Keratinocyte (primary cell): Measurements from ENCODE around the gene PRKCE. TPM values are rescaled to one million over a fixed set of nuclear protein-coding genes. Genes with fewer than 3 reads are reported as not detected.

Experiments used
- DNase-seq: peaks from one replicate; pipeline ENCODE4 v3.0.0-alpha.2; 2011; ENCODE audit warnings: low read depth, missing footprints, low spot score
- FAIRE-seq: peaks from 2 replicates; lab custom pipeline; 2011; peaks lifted over from hg19 to GRCh38; lab: Jason Lieb, UNC
- H2AFZ ChIP-seq: 2 replicates; pipeline ENCODE4 v1.6.0; 2012; ENCODE audit warnings: low read length, control low read depth, inconsistent platforms; ENCODE audit not compliant: control insufficient read depth
- H3K27ac ChIP-seq: 2 replicates; pipeline ENCODE4 v1.5.1; 2011; ENCODE audit warnings: low read length; ENCODE audit not compliant: control insufficient read depth, insufficient read depth
- H3K27me3 ChIP-seq: 3 replicates; pipeline ENCODE4 v1.6.0; 2011; ENCODE audit warnings: low read length; ENCODE audit not compliant: control insufficient read depth, insufficient read depth; ENCODE audit errors: extremely low read depth
- H3K36me3 ChIP-seq, 2 experiments: 2 replicates in 1 of 2; 3 replicates in 1 of 2; pipeline ENCODE4 v1.5.1; 2011; ENCODE audit warnings: low read length in 2 of 2, mild to moderate bottlenecking in 1 of 2; ENCODE audit not compliant: control insufficient read depth in 2 of 2, insufficient read depth in 2 of 2; ENCODE audit errors: extremely low read depth in 1 of 2
- H3K4me1 ChIP-seq: 3 replicates; pipeline ENCODE4 v1.5.1; 2011; ENCODE audit warnings: low read length; ENCODE audit not compliant: control insufficient read depth, insufficient read depth; ENCODE audit errors: extremely low read depth
- H3K4me2 ChIP-seq: 3 replicates; pipeline ENCODE4 v1.6.0; 2011; ENCODE audit warnings: low read depth, low read length; ENCODE audit not compliant: control insufficient read depth, insufficient read depth; ENCODE audit errors: extremely low read depth
- H3K4me3 ChIP-seq, 3 experiments: fragments of 200-600 bp in 1 of 3; sonication (generic) in 1 of 3; 2 replicates in 2 of 3; 3 replicates in 1 of 3; pipeline ENCODE4 v1.5.1; 2011 to 2016; ENCODE audit warnings: low read length in 3 of 3, mild to moderate bottlenecking in 3 of 3, control low read depth in 2 of 3, inconsistent platforms in 1 of 3, low read depth in 1 of 3, mixed read lengths in 1 of 3, mixed run types in 1 of 3, moderate library complexity in 1 of 3; ENCODE audit not compliant: control insufficient read depth in 2 of 3, insufficient read depth in 2 of 3; ENCODE audit errors: extremely low read depth in 1 of 3
- H3K79me2 ChIP-seq: 2 replicates; pipeline ENCODE4 v1.6.0; 2012; ENCODE audit warnings: low read length; ENCODE audit not compliant: control insufficient read depth, insufficient read depth
- H3K9ac ChIP-seq: 3 replicates; pipeline ENCODE4 v1.6.0; 2011; ENCODE audit warnings: low read length; ENCODE audit not compliant: control insufficient read depth, insufficient read depth; ENCODE audit errors: extremely low read depth
- H3K9me1 ChIP-seq: 3 replicates; pipeline ENCODE4 v1.6.0; 2011; ENCODE audit warnings: low read length; ENCODE audit not compliant: control insufficient read depth, insufficient read depth; ENCODE audit errors: extremely low read depth
- H3K9me3 ChIP-seq: 2 replicates; pipeline ENCODE4 v1.5.1; 2012; ENCODE audit warnings: low read depth, low read length; ENCODE audit not compliant: control insufficient read depth
- H4K20me1 ChIP-seq: 3 replicates; pipeline ENCODE4 v1.6.0; 2011; ENCODE audit warnings: low read length; ENCODE audit not compliant: control insufficient read depth, insufficient read depth; ENCODE audit errors: extremely low read depth
- EZH2 ChIP-seq: IDR thresholded peaks from one replicate; pipeline ENCODE4 v1.6.1; 2012; ENCODE audit warnings: inconsistent platforms, mild to moderate bottlenecking, low read length, moderate library complexity
- dilution Hi-C: fragments of 300-500 bp; cut with MboI; formaldehyde crosslinking; loops from one replicate; pipeline ENCODE4 v1.7.0; 2020; ENCODE audit warnings: low sequenced_read_pairs; ENCODE audit not compliant: extremely low pct_ligation_motif_present
- polyA plus RNA-seq, 5 experiments: library from polyadenylated mRNA; depleted of rRNA in 3 of 5; stranded (reverse) in 3 of 5; stranded (forward) in 1 of 5; unstranded in 1 of 5; fragments of >200 nt; gene quantifications; 1 replicate in 1 of 5; 2 replicates in 3 of 5; 3 replicates in 1 of 5; pipeline versions ENCODE4 v1.2.1 to v1.2.3, GENCODE V29; 2011 to 2012; ENCODE audit warnings: missing spikeins in 2 of 5, low read depth in 1 of 5, low replicate concordance in 1 of 5
- TF ChIP-seq, protein P1 (sequence below), 3 experiments: IDR thresholded peaks in 1 of 3; conservative IDR thresholded peaks in 1 of 3; optimal IDR thresholded peaks in 1 of 3; 2 replicates in 2 of 3; 3 replicates in 1 of 3; pipeline versions ENCODE3 to v1.5.1; 2011; ENCODE audit warnings: low read length in 3 of 3, mild to moderate bottlenecking in 3 of 3, moderate library complexity in 2 of 3, control low read depth in 1 of 3, inconsistent platforms in 1 of 3; ENCODE audit not compliant: insufficient read depth in 2 of 3; ENCODE audit errors: extremely low read depth in 1 of 3

PRKCE gene
- polyA plus RNA-seq, 1 donor (not counting 4 experiments of a cell fraction or from before 2014, with no cell fraction given), result 2.0 TPM

DNA sequence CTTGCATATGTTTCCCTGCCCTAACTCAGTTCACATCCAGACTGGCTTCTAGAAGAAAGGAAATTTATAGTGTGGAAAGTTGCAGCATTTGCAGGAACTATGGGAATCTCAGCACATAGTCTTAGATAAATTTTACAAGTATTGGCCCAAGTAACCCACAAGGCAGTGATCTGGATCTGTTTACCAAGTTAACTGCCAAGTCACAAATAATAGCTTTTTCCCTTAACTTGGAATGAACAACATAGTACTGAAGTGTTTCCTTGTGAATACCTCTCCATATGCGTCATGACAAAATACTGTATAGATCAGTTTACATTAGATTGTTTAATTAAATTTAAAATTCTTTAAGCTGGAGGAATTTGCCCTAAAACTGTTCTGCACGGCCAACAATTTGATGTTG is 390.0 kb downstream of the PRKCE start:
- Histone ChIP-seq H3K4me1 (no peaks in the 10 kb centered on the region), H4K20me1 (no peaks in the 10 kb centered on the region), H3K79me2 (no peaks in the 10 kb centered on the region), H3K27me3 (no peaks in the 10 kb centered on the region), H3K9me1 (no peaks in the 10 kb centered on the region), H3K4me3 (no peak overlapping the region), H3K9me3 (no peaks in the 10 kb centered on the region), H3K9ac (no peak overlapping the region), H3K27ac (no peak overlapping the region), H3K4me2 (no peak overlapping the region), H2AFZ (no peak overlapping the region), H3K36me3 (no peaks in the 10 kb centered on the region)
- FAIRE-seq (no peak), DNase-seq (no peak)
- no peak for TF ChIP-seq EZH2
- TF ChIP-seq, protein P1, sequence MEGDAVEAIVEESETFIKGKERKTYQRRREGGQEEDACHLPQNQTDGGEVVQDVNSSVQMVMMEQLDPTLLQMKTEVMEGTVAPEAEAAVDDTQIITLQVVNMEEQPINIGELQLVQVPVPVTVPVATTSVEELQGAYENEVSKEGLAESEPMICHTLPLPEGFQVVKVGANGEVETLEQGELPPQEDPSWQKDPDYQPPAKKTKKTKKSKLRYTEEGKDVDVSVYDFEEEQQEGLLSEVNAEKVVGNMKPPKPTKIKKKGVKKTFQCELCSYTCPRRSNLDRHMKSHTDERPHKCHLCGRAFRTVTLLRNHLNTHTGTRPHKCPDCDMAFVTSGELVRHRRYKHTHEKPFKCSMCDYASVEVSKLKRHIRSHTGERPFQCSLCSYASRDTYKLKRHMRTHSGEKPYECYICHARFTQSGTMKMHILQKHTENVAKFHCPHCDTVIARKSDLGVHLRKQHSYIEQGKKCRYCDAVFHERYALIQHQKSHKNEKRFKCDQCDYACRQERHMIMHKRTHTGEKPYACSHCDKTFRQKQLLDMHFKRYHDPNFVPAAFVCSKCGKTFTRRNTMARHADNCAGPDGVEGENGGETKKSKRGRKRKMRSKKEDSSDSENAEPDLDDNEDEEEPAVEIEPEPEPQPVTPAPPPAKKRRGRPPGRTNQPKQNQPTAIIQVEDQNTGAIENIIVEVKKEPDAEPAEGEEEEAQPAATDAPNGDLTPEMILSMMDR (optimal IDR thresholded peaks at IDR 0.05 in 1 of 3, IDR thresholded peaks at IDR 0.05 in 1 of 3, conservative IDR thresholded peaks at IDR 0.05 in 1 of 3; ENCODE audit: extremely low read depth in 1 of 3, insufficient read depth in 2 of 3, low read length in 3 of 3), result no peak
- dilution Hi-C loops, result no loop called here

DNA sequence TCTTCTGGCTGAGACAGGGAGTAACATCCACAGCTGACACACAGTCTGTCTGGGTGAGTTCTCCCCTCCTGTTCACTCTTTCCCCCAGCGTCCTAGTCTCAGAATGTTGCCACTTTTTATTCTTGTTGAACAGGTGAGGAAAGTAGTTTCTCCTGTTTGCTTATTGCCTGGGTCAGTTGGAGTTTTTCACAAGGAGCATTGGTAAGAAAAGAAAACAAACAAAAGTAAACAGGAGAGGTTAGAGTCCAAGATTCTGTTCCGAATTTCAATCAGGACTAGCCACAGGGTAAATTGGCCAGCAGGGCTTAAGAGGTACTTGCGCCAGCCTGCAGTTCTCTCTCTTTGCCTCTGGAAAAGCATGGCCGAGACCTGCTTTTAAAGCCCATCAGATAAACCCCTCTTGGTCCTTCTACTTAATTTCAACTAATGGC is 390.7 kb downstream of the PRKCE start:
- no peak overlapping the region for H3K27ac ChIP-seq
- no peak overlapping the region for H3K4me3 ChIP-seq
- no peak for FAIRE-seq

More for the DNA sequence above, 390.7 kb downstream of the PRKCE start:
- H3K79me2 ChIP-seq, result no peaks in the 10 kb centered on the region
- no peaks in the 10 kb centered on the region for H3K9me3 ChIP-seq
- H3K27me3 ChIP-seq, result no peaks in the 10 kb centered on the region
- no peak for DNase-seq
- no peaks in the 10 kb centered on the region for H4K20me1 ChIP-seq
- H3K4me1 ChIP-seq, result no peaks in the 10 kb centered on the region
- no peak overlapping the region for H2AFZ ChIP-seq
- dilution Hi-C loops, result no loop called here
- no peaks in the 10 kb centered on the region for H3K9me1 ChIP-seq
- TF ChIP-seq, protein P1 (optimal IDR thresholded peaks at IDR 0.05 in 1 of 3, IDR thresholded peaks at IDR 0.05 in 1 of 3, conservative IDR thresholded peaks at IDR 0.05 in 1 of 3; ENCODE audit: extremely low read depth in 1 of 3, insufficient read depth in 2 of 3, low read length in 3 of 3), result no peak
- no peak for TF ChIP-seq EZH2
- H3K36me3 ChIP-seq, result no peaks in the 10 kb centered on the region
- H3K4me2 ChIP-seq, result no peak overlapping the region
- no peak overlapping the region for H3K9ac ChIP-seq
